Prostate gland (tissue), 2 donors: ENCODE data around the gene KANK4.

Experiments used
- POLR2AphosphoS5 ChIP-seq: sonication (generic); formaldehyde crosslinking; IDR thresholded peaks from one replicate; pipeline ENCODE4 v1.6.1; 2017; ENCODE audit warnings: antibody characterized with exemption
- TF ChIP-seq, protein P1 (sequence below), 4 experiments: fragments of 200-600 bp in 2 of 4; fragments of 450-650 bp in 2 of 4; sonication (generic) in 2 of 4; IDR thresholded peaks; 1 replicate in 3 of 4; 2 replicates in 1 of 4; pipeline ENCODE4 v1.5.1; 2016 to 2019; ENCODE audit warnings: antibody characterized with exemption in 4 of 4, mild to moderate bottlenecking in 2 of 4, moderate library complexity in 2 of 4

DNA sequence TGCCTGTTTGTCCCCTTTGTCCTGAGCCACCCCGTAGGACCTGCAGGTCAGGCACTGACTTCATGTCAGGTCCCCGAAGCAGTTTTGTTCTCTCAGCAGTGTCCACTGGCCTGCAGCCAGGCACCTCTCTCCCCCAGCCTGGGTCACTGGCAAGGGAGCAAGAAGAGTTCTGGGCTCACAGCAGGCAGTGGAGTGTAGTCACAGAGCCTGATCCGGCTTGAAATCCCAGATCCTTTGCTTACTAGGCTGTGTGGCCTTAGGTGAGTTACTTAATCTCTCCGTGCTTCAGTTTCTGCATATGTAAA, 90.4 kb downstream of the KANK4 start:
- TF ChIP-seq, protein P1, sequence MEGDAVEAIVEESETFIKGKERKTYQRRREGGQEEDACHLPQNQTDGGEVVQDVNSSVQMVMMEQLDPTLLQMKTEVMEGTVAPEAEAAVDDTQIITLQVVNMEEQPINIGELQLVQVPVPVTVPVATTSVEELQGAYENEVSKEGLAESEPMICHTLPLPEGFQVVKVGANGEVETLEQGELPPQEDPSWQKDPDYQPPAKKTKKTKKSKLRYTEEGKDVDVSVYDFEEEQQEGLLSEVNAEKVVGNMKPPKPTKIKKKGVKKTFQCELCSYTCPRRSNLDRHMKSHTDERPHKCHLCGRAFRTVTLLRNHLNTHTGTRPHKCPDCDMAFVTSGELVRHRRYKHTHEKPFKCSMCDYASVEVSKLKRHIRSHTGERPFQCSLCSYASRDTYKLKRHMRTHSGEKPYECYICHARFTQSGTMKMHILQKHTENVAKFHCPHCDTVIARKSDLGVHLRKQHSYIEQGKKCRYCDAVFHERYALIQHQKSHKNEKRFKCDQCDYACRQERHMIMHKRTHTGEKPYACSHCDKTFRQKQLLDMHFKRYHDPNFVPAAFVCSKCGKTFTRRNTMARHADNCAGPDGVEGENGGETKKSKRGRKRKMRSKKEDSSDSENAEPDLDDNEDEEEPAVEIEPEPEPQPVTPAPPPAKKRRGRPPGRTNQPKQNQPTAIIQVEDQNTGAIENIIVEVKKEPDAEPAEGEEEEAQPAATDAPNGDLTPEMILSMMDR (IDR thresholded peaks at IDR 0.05): no peak
- TF ChIP-seq POLR2AphosphoS5: no peak
